Type B pancreatic cell (in vitro differentiated cells): ENCODE results near the gene PPRC1. TPM values are rescaled to one million over a fixed set of nuclear protein-coding genes. Genes with fewer than 3 reads are reported as not detected.

ENCODE experiments used
- DNase-seq: peaks from one replicate; pipeline ENCODE4 v3.0.0; 2021; ENCODE audit warnings: mixed read lengths; ENCODE audit not compliant: unreplicated experiment; ENCODE audit errors: extremely low spot score
- H3K27ac Mint-ChIP-seq: 2 replicates; pipeline ENCODE4 v1.8.0; 2021; ENCODE audit warnings: mild to moderate bottlenecking, mixed read lengths
- H3K27me3 Mint-ChIP-seq: 2 replicates; pipeline ENCODE4 v1.8.0; 2021; ENCODE audit warnings: mixed read lengths
- H3K36me3 Mint-ChIP-seq: 2 replicates; pipeline ENCODE4 v1.8.0; 2021; ENCODE audit warnings: mixed read lengths
- H3K4me1 Mint-ChIP-seq: one replicate; pipeline ENCODE4 v1.8.0; 2021; ENCODE audit warnings: mixed read lengths; ENCODE audit not compliant: unreplicated experiment
- H3K4me3 Mint-ChIP-seq: 2 replicates; pipeline ENCODE4 v1.8.0; 2021; ENCODE audit warnings: mild to moderate bottlenecking, mixed read lengths
- H3K9me3 Mint-ChIP-seq: 2 replicates; pipeline ENCODE4 v1.8.0; 2021; ENCODE audit warnings: mixed read lengths
- total RNA-seq: library from RNA; stranded (reverse); gene quantifications from 2 replicates; pipeline ENCODE4 v1.2.1, GENCODE V29; 2021; ENCODE audit warnings: low replicate concordance
- TF ChIP-seq, protein P1 (sequence below): fragments of 200-600 bp; sonication (generic); conservative IDR thresholded peaks from 2 replicates; pipeline ENCODE4 v1.5.0; 2021; ENCODE audit warnings: antibody characterized with exemption, mild to moderate bottlenecking

PPRC1 gene
- total RNA-seq, 1 donor from 2014 or later: 51.6 TPM

DNA sequence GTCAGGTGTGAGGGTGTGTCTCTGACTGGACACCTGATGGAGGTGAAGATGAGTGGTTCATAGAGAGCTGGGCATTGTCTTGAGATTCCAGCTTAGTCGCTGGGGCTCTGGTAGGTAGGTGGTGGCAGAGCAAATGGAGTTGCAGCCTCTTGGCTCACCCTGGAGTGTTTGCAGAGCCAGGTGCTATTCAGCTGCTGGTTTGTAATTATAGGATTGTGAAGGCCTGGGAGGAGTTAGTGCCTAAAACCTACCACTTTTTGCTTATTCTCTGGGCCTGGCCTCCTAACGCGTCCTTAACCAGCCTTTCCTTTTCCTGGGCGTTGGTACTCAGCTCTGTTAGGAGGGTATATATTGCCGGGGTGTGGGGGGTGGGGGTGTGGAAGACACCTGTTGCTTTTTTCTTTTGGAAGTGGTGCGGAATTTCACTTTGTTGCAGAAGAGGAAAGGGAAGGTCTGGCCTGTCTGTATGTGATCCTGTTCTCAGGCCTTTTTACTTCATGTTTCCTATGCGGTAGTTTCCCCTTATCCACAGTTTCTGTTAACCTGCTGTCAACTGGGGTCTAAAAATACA, 3.2 kb downstream of the PPRC1 start:
- Mint-ChIP-seq H3K27me3 (peaks cover 3% of the 10 kb centered on the region), H3K9me3 (no peaks in the 10 kb centered on the region), H3K27ac (peak overlapping the region; percentile 100), H3K36me3 (peaks cover 30% of the 10 kb centered on the region), H3K4me1 (peaks cover 21% of the 10 kb centered on the region), H3K4me3 (peak overlapping the region; percentile 48)
- TF ChIP-seq, protein P1, sequence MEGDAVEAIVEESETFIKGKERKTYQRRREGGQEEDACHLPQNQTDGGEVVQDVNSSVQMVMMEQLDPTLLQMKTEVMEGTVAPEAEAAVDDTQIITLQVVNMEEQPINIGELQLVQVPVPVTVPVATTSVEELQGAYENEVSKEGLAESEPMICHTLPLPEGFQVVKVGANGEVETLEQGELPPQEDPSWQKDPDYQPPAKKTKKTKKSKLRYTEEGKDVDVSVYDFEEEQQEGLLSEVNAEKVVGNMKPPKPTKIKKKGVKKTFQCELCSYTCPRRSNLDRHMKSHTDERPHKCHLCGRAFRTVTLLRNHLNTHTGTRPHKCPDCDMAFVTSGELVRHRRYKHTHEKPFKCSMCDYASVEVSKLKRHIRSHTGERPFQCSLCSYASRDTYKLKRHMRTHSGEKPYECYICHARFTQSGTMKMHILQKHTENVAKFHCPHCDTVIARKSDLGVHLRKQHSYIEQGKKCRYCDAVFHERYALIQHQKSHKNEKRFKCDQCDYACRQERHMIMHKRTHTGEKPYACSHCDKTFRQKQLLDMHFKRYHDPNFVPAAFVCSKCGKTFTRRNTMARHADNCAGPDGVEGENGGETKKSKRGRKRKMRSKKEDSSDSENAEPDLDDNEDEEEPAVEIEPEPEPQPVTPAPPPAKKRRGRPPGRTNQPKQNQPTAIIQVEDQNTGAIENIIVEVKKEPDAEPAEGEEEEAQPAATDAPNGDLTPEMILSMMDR: no peak
- no peak for DNase-seq

DNA sequence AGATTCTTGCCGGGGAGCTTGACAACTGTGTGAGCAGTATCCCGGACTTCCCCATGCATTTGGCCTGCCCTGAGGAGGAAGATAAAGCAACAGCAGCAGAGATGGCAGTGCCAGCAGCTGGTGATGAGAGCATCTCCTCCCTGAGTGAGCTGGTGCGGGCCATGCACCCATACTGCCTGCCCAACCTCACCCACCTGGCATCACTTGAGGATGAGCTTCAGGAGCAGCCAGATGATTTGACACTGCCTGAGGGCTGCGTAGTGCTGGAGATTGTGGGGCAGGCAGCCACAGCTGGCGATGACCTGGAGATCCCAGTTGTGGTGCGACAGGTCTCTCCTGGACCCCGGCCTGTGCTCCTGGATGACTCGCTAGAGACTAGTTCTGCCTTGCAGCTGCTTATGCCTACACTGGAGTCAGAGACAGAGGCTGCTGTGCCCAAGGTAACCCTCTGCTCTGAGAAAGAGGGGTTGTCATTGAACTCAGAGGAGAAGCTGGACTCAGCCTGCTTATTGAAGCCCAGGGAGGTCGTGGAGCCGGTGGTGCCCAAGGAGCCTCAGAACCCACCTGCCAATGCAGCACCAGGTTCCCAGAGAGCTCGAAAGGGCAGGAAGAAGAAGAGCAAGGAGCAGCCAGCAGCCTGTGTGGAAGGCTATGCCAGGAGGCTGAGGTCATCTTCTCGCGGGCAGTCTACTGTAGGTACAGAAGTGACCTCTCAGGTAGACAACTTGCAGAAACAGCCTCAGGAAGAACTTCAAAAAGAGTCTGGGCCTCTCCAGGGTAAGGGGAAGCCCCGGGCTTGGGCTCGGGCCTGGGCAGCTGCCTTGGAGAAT, 6.7 kb downstream of the PPRC1 start:
- no peaks in the 10 kb centered on the region for H3K9me3 Mint-ChIP-seq

DNA sequence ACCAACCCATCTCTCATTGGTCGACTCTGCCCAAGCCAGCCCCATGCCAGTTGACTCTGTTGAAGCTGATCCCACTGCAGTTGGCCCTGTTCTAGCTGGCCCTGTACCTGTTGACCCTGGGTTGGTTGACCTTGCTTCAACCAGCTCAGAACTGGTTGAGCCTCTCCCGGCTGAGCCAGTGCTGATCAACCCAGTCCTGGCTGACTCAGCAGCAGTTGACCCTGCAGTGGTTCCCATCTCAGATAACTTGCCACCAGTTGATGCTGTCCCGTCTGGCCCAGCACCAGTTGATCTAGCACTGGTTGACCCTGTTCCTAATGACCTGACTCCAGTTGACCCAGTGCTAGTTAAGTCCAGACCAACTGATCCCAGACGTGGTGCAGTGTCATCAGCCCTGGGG, 7.4 kb downstream of the PPRC1 start:
- DNase-seq: no peak
- no peaks in the 10 kb centered on the region for H3K9me3 Mint-ChIP-seq
- no peaks in the 10 kb centered on the region for H3K27me3 Mint-ChIP-seq
- H3K4me1 Mint-ChIP-seq: peaks cover 9% of the 10 kb centered on the region
- H3K4me3 Mint-ChIP-seq: no peak overlapping the region
- TF ChIP-seq, protein P1: no peak
- peaks cover 53% of the 10 kb centered on the region for H3K36me3 Mint-ChIP-seq
- no peak overlapping the region for H3K27ac Mint-ChIP-seq

More for the DNA sequence above, 6.7 kb downstream of the PPRC1 start:
- no peak for DNase-seq
- Mint-ChIP-seq H3K27ac (no peak overlapping the region), H3K36me3 (peaks cover 52% of the 10 kb centered on the region), H3K4me1 (peaks cover 16% of the 10 kb centered on the region), H3K27me3 (no peaks in the 10 kb centered on the region), H3K4me3 (no peak overlapping the region)
- TF ChIP-seq, protein P1: no peak

DNA sequence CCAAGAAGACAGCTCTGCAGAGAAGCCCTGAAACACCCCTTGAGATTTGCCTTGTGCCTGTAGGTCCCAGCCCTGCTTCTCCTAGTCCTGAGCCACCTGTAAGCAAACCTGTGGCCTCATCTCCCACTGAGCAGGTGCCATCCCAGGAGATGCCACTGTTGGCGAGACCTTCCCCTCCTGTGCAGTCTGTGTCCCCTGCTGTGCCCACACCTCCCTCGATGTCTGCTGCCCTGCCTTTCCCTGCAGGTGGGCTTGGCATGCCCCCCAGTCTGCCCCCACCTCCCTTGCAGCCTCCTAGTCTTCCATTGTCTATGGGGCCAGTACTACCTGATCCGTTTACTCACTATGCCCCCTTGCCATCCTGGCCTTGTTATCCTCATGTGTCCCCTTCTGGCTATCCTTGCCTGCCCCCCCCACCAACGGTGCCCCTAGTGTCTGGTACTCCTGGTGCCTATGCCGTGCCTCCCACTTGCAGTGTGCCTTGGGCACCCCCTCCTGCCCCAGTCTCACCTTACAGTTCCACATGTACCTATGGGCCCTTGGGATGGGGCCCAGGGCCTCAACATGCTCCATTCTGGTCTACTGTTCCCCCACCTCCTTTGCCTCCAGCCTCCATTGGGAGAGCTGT, 8.2 kb downstream of the PPRC1 start:
- no peaks in the 10 kb centered on the region for H3K9me3 Mint-ChIP-seq
- no peak overlapping the region for H3K4me3 Mint-ChIP-seq
- H3K4me1 Mint-ChIP-seq: peaks cover 4% of the 10 kb centered on the region
- H3K27me3 Mint-ChIP-seq: no peaks in the 10 kb centered on the region
- TF ChIP-seq, protein P1: no peak
- H3K27ac Mint-ChIP-seq: no peak overlapping the region
- H3K36me3 Mint-ChIP-seq: peaks cover 53% of the 10 kb centered on the region
- DNase-seq: no peak

DNA sequence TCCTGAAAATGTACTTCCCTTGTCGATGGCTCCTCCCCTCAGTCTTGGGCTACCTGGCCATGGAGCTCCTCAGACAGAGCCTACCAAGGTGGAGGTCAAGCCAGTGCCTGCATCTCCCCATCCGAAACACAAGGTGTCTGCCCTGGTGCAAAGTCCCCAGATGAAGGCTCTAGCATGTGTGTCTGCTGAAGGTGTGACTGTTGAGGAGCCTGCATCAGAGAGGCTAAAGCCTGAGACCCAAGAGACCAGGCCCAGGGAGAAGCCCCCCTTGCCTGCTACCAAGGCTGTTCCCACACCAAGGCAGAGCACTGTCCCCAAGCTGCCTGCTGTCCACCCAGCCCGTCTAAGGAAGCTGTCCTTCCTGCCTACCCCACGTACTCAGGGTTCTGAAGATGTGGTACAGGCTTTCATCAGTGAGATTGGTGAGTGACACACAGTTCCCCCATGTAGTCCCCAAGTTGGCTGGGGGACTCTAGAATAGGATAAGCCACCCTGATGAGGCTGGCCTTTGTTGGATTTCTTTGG, 8.8 kb downstream of the PPRC1 start:
- Mint-ChIP-seq H3K27ac (peak overlapping the region; percentile 18), H3K36me3 (peaks cover 57% of the 10 kb centered on the region), H3K9me3 (no peaks in the 10 kb centered on the region), H3K27me3 (no peaks in the 10 kb centered on the region), H3K4me1 (peaks cover 4% of the 10 kb centered on the region), H3K4me3 (no peak overlapping the region)
- no peak for DNase-seq
- TF ChIP-seq, protein P1: no peak
